Gastrocnemius medialis (tissue), 4 donors: ENCODE data around the gene AJAP1.

Experiments used
- POLR2A ChIP-seq, 2 donors: fragments of 450-650 bp; IDR thresholded peaks; one replicate each; pipeline ENCODE4 v1.6.1; 2017; ENCODE audit warnings: antibody characterized with exemption in 2 of 2, mild to moderate bottlenecking in 2 of 2, moderate library complexity in 2 of 2
- TF ChIP-seq, protein P1 (sequence below), 5 experiments: fragments of 450-650 bp in 3 of 5; fragments of 200-600 bp in 2 of 5; sonication (generic) in 2 of 5; IDR thresholded peaks in 4 of 5; conservative IDR thresholded peaks in 1 of 5; 1 replicate in 4 of 5; 2 replicates in 1 of 5; pipeline ENCODE4 v1.5.1; 2016 to 2019; ENCODE audit warnings: antibody characterized with exemption in 5 of 5, mild to moderate bottlenecking in 3 of 5, moderate library complexity in 3 of 5

GRCh38 chr1:4797429-4797828 is 143.0 kb downstream of the AJAP1 start:
- no peak for TF ChIP-seq POLR2A (IDR thresholded peaks at IDR 0.05)
- TF ChIP-seq, protein P1, sequence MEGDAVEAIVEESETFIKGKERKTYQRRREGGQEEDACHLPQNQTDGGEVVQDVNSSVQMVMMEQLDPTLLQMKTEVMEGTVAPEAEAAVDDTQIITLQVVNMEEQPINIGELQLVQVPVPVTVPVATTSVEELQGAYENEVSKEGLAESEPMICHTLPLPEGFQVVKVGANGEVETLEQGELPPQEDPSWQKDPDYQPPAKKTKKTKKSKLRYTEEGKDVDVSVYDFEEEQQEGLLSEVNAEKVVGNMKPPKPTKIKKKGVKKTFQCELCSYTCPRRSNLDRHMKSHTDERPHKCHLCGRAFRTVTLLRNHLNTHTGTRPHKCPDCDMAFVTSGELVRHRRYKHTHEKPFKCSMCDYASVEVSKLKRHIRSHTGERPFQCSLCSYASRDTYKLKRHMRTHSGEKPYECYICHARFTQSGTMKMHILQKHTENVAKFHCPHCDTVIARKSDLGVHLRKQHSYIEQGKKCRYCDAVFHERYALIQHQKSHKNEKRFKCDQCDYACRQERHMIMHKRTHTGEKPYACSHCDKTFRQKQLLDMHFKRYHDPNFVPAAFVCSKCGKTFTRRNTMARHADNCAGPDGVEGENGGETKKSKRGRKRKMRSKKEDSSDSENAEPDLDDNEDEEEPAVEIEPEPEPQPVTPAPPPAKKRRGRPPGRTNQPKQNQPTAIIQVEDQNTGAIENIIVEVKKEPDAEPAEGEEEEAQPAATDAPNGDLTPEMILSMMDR (IDR thresholded peaks at IDR 0.05 in 4 of 5, conservative IDR thresholded peaks at IDR 0.05 in 1 of 5): no peak
